Measurements from ENCODE around the gene TTC24.
"Not testable (repeated sequence)": the region's sequence is repeated elsewhere in the genome, so short reads cannot be mapped to it uniquely, and the experiment has no call there.

The TTC24 gene

GRCh38 chr1:156579472-156579871 is at the start of gene TTC24:
TTC24 (plus strand) TSS chr1:156579723; CDS start chr1:156581365, 1,642 bp downstream.
- DNase-seq: no peak

GRCh38 chr1:156530006-156530405 is 49.5 kb upstream of the TTC24 start:
- no peak for DNase-seq

- no peak for DNase-seq
Measured at GRCh38 chr1:156532374-156532773, 47.1 kb upstream of the TTC24 start.

GRCh38 chr1:156533568-156534220 is 45.8 kb upstream of the TTC24 start:
- DNase-seq: no peak

GRCh38 chr1:156534424-156535060 is 45.0 kb upstream of the TTC24 start:
- no peak for DNase-seq

- no peak for DNase-seq
Measured at GRCh38 chr1:156537027-156537426, 42.5 kb upstream of the TTC24 start.

- no peak for DNase-seq
Measured at GRCh38 chr1:156538711-156539440, 40.6 kb upstream of the TTC24 start.

GRCh38 chr1:156539818-156540355 is 39.6 kb upstream of the TTC24 start:
- DNase-seq: no peak

- DNase-seq: no peak
Measured at GRCh38 chr1:156540955-156541354, 38.6 kb upstream of the TTC24 start.

GRCh38 chr1:156543066-156543465 is 36.5 kb upstream of the TTC24 start:
- DNase-seq: no peak

- no peak for DNase-seq
Measured at GRCh38 chr1:156544592-156545102, 34.9 kb upstream of the TTC24 start.

GRCh38 chr1:156546267-156546666 is 33.3 kb upstream of the TTC24 start:
- DNase-seq: no peak

- DNase-seq: no peak
Measured at GRCh38 chr1:156547434-156547833, 32.1 kb upstream of the TTC24 start.

GRCh38 chr1:156547982-156548381 is 31.5 kb upstream of the TTC24 start:
- DNase-seq: no peak

- DNase-seq: no peak
Measured at GRCh38 chr1:156549390-156549789, 30.1 kb upstream of the TTC24 start.

GRCh38 chr1:156549831-156550230 is 29.7 kb upstream of the TTC24 start:
- DNase-seq: no peak

- no peak for DNase-seq
Measured at GRCh38 chr1:156550346-156550745, 29.2 kb upstream of the TTC24 start.

GRCh38 chr1:156551066-156551643 is 28.4 kb upstream of the TTC24 start:
- no peak for DNase-seq

- DNase-seq: no peak
Measured at GRCh38 chr1:156551869-156552268, 27.7 kb upstream of the TTC24 start.

GRCh38 chr1:156552518-156552917 is 27.0 kb upstream of the TTC24 start:
- DNase-seq: no peak

- not testable (repeated sequence) for DNase-seq
Measured at GRCh38 chr1:156552937-156553336, 26.6 kb upstream of the TTC24 start.

GRCh38 chr1:156553860-156554485 is 25.6 kb upstream of the TTC24 start:
- no peak for DNase-seq

- DNase-seq: no peak
Measured at GRCh38 chr1:156554971-156555370, 24.6 kb upstream of the TTC24 start.
